T1000 (cell line): ENCODE results near the gene TUBA8.
"Not testable (repeated sequence)": the region's sequence is repeated elsewhere in the genome, so short reads cannot be mapped to it uniquely, and the experiment has no call there.

Experiments
- DNase-seq: peaks from one replicate; lab custom pipeline; 2025; ENCODE audit warnings: mixed read lengths; lab: John Stamatoyannopoulos, UW

The TUBA8 gene

GRCh38 chr22:18110194-18110953 is at the start of gene TUBA8:
TUBA8 (plus strand) TSS chr22:18110809; CDS start chr22:18110866, 57 bp downstream.
- DNase-seq = no peak

- DNase-seq = no peak
These were observed 48.2 kb upstream of the TUBA8 start for GRCh38 chr22:18062421-18062820.

- peak; percentile 89 for DNase-seq
These were observed 47.3 kb upstream of the TUBA8 start for GRCh38 chr22:18063306-18063705.

- peak; percentile 62 for DNase-seq
These were observed 46.9 kb upstream of the TUBA8 start for GRCh38 chr22:18063715-18064114.

- no peak for DNase-seq
These were observed 46.0 kb upstream of the TUBA8 start for GRCh38 chr22:18064636-18065035.

GRCh38 chr22:18065256-18065655 is 45.4 kb upstream of the TUBA8 start:
- DNase-seq = peak; percentile 15

GRCh38 chr22:18066181-18066859 is 44.3 kb upstream of the TUBA8 start:
- no peak for DNase-seq

GRCh38 chr22:18067121-18067520 is 43.5 kb upstream of the TUBA8 start:
- DNase-seq = no peak

- DNase-seq = no peak
These were observed 42.9 kb upstream of the TUBA8 start for GRCh38 chr22:18067548-18068341.

GRCh38 chr22:18068381-18068988 is 42.1 kb upstream of the TUBA8 start:
- no peak for DNase-seq

GRCh38 chr22:18069041-18069440 is 41.6 kb upstream of the TUBA8 start:
- no peak for DNase-seq

- no peak for DNase-seq
These were observed 40.6 kb upstream of the TUBA8 start for GRCh38 chr22:18070041-18070440.

GRCh38 chr22:18070556-18071306 is 39.9 kb upstream of the TUBA8 start:
- DNase-seq = no peak

- not testable (repeated sequence) for DNase-seq
These were observed 39.2 kb upstream of the TUBA8 start for GRCh38 chr22:18071307-18071967.

- DNase-seq = no peak
These were observed 38.7 kb upstream of the TUBA8 start for GRCh38 chr22:18071968-18072310.

GRCh38 chr22:18073467-18073866 is 37.1 kb upstream of the TUBA8 start:
- no peak for DNase-seq

GRCh38 chr22:18073927-18074326 is 36.7 kb upstream of the TUBA8 start:
- not testable (repeated sequence) for DNase-seq

- no peak for DNase-seq
These were observed 35.4 kb upstream of the TUBA8 start for GRCh38 chr22:18075101-18075719.

GRCh38 chr22:18075720-18076497 is 34.7 kb upstream of the TUBA8 start:
- peak; percentile 61 for DNase-seq
